Liver (tissue), 9 donors: ENCODE results near the gene LARP7. TPM values are rescaled to one million over a fixed set of nuclear protein-coding genes. Genes with fewer than 3 reads are reported as not detected.

Source experiments
- DNase-seq: peaks from one replicate; pipeline ENCODE4 v3.0.0-alpha.2; 2017; ENCODE audit warnings: low spot score
- H3K27ac ChIP-seq, 2 donors: one replicate each; pipeline ENCODE4 v1.7.0; 2013; ENCODE audit warnings: inconsistent platforms in 2 of 2, low read length in 2 of 2, control low read depth in 1 of 2, low read depth in 1 of 2, mild to moderate bottlenecking in 1 of 2
- H3K27me3 ChIP-seq, 4 donors: one replicate each; pipeline versions ENCODE4 v1.6.1 to v1.7.0; 2013; ENCODE audit warnings: low read length in 3 of 4, inconsistent platforms in 1 of 4, mild to moderate bottlenecking in 1 of 4, moderate library complexity in 1 of 4; ENCODE audit not compliant: control insufficient read depth in 4 of 4, insufficient read depth in 4 of 4
- H3K36me3 ChIP-seq, 4 donors: one replicate each; pipeline versions ENCODE4 v1.6.1 to v1.7.0; 2013; ENCODE audit warnings: low read length in 3 of 4, mild to moderate bottlenecking in 3 of 4, low read depth in 1 of 4, moderate library complexity in 1 of 4; ENCODE audit not compliant: control insufficient read depth in 4 of 4, insufficient read depth in 3 of 4
- H3K4me1 ChIP-seq, 4 donors: one replicate each; pipeline versions ENCODE4 v1.6.1 to v1.7.0; 2013; ENCODE audit warnings: low read length in 3 of 4, mild to moderate bottlenecking in 3 of 4, moderate library complexity in 1 of 4; ENCODE audit not compliant: control insufficient read depth in 4 of 4, insufficient read depth in 4 of 4
- H3K4me3 ChIP-seq, 3 donors: one replicate each; pipeline versions ENCODE4 v1.6.1 to v1.7.0; 2013; ENCODE audit warnings: low read length in 3 of 3, control low read depth in 1 of 3, low read depth in 1 of 3, mild to moderate bottlenecking in 1 of 3
- H3K9ac ChIP-seq, 2 donors: one replicate each; pipeline ENCODE4 v1.7.0; 2013; ENCODE audit warnings: low read length in 2 of 2, mild to moderate bottlenecking in 2 of 2, moderate library complexity in 2 of 2, control low read depth in 1 of 2, low read depth in 1 of 2
- H3K9me3 ChIP-seq, 4 donors: one replicate each; pipeline versions ENCODE4 v1.6.1 to v1.7.0; 2013; ENCODE audit warnings: low read length in 3 of 4; ENCODE audit not compliant: control insufficient read depth in 4 of 4
- ATF3 ChIP-seq: IDR thresholded peaks from 2 replicates; pipeline ENCODE4 v1.6.1; 2016; ENCODE audit warnings: antibody characterized with exemption
- CTCF ChIP-seq: fragments of 150-350 bp; IDR thresholded peaks from 2 replicates; pipeline ENCODE4 v1.5.1; 2017; ENCODE audit warnings: improper control_type of control experiment, low read depth, low read length; ENCODE audit not compliant: missing input control
- EGR1 ChIP-seq, 2 donors: IDR thresholded peaks; 2 replicates each; pipeline ENCODE4 v1.6.1; 2016 to 2018; ENCODE audit warnings: antibody characterized with exemption in 2 of 2, low read depth in 2 of 2
- FOXA1 ChIP-seq: IDR thresholded peaks from 2 replicates; pipeline ENCODE4 v1.6.1; 2016; ENCODE audit warnings: antibody characterized with exemption
- FOXA2 ChIP-seq: IDR thresholded peaks from 2 replicates; pipeline ENCODE4 v1.6.1; 2016; ENCODE audit warnings: antibody characterized with exemption
- GABPA ChIP-seq, 2 donors: IDR thresholded peaks in 1 of 2; conservative IDR thresholded peaks in 1 of 2; 2 replicates each; pipeline ENCODE4 v1.6.1; 2016; ENCODE audit warnings: antibody characterized with exemption in 2 of 2, mild to moderate bottlenecking in 1 of 2, moderate library complexity in 1 of 2
- HNF4A ChIP-seq, 2 donors: conservative IDR thresholded peaks; 2 replicates each; pipeline ENCODE4 v1.6.1; 2016; ENCODE audit warnings: antibody characterized with exemption in 2 of 2, mild to moderate bottlenecking in 2 of 2
- HNF4G ChIP-seq: IDR thresholded peaks from 2 replicates; pipeline ENCODE4 v1.6.1; 2016; ENCODE audit warnings: antibody characterized with exemption
- JUND ChIP-seq, 2 donors: IDR thresholded peaks; 2 replicates each; pipeline ENCODE4 v1.6.1; 2016; ENCODE audit warnings: antibody characterized with exemption in 2 of 2
- MAX ChIP-seq: IDR thresholded peaks from 2 replicates; pipeline ENCODE4 v1.6.1; 2016; ENCODE audit warnings: antibody characterized with exemption
- NR2F2 ChIP-seq: IDR thresholded peaks from 2 replicates; pipeline ENCODE4 v1.6.1; 2016; ENCODE audit warnings: antibody characterized with exemption
- RAD21 ChIP-seq, 2 donors: IDR thresholded peaks; 2 replicates each; pipeline ENCODE4 v1.6.1; 2016; ENCODE audit warnings: antibody characterized with exemption in 2 of 2, mild to moderate bottlenecking in 2 of 2
- REST ChIP-seq: IDR thresholded peaks from 2 replicates; pipeline ENCODE4 v1.6.1; 2016; ENCODE audit warnings: antibody characterized with exemption, mild to moderate bottlenecking
- RXRA ChIP-seq, 2 donors: IDR thresholded peaks; 2 replicates each; pipeline ENCODE4 v1.6.1; 2017 to 2018; ENCODE audit warnings: antibody characterized with exemption in 2 of 2, mild to moderate bottlenecking in 1 of 2
- TAF1 ChIP-seq: conservative IDR thresholded peaks from 2 replicates; pipeline ENCODE4 v1.6.1; 2016; ENCODE audit warnings: antibody characterized with exemption, mild to moderate bottlenecking
- ZBTB33 ChIP-seq: IDR thresholded peaks from 2 replicates; pipeline ENCODE4 v1.6.1; 2016; ENCODE audit warnings: antibody characterized with exemption
- WGBS: extraction: QIAGEN DNeasy Blood & Tissue Kit; methylation state at CpG from one replicate; pipeline ENCODE4 v1.1.7; 2013; 5-methylcytosine and 5-hydroxymethylcytosine counted together
- polyA plus RNA-seq, 2 donors: library from polyadenylated mRNA; stranded (reverse) in 1 of 2; unstranded in 1 of 2; fragments of 200-250 nt in 1 of 2; fragments of >200 nt in 1 of 2; fragmentation: Nextera tagmentation in 1 of 2; extraction: Ambion mirVana in 1 of 2; gene quantifications; one replicate each; pipeline versions ENCODE4 v1.2.1 to v1.2.3, GENCODE V29; 2013 to 2015
- total RNA-seq, 2 donors: library from RNA; depleted of rRNA; stranded (reverse); fragments of >200 nt; gene quantifications; one replicate each; pipeline ENCODE4 v1.2.3, GENCODE V29; 2014
- donor health status: healthy.
- donor health status: healthy.
- donor health status: healthy.
- donor health status: healthy.
- donor health status: healthy.

The LARP7 gene
- total and polyA plus RNA-seq, 4 donors, result 12.2 to 43.2 (median 18.3) TPM

- TF ChIP-seq MAX (no peak), RAD21 (IDR thresholded peaks at IDR 0.05) (no peak)
These were observed 9.9 kb downstream of the LARP7 start (continued) for GRCh38 chr4:112646632-112647537.

- Histone ChIP-seq H3K9ac (no peak overlapping the region), H3K9me3 (no peaks in the 10 kb centered on the region), H3K36me3 (peaks cover 8 to 61% (median 45%) of the 10 kb centered on the region in 4 donors), H3K4me1 (no peaks in the 10 kb centered on the region), H3K4me3 (no peak overlapping the region), H3K27ac (no peak overlapping the region), H3K27me3 (no peaks in the 10 kb centered on the region)
- DNase-seq, result no peak
- WGBS, result 78% methylated on average over 3 of the region's 3 CpGs
- no peak for TF ChIP-seq ATF3
- no peak for TF ChIP-seq MAX
- no peak for TF ChIP-seq FOXA1
- no peak for TF ChIP-seq TAF1
- no peak for TF ChIP-seq RAD21 (IDR thresholded peaks at IDR 0.05)
- TF ChIP-seq NR2F2, result no peak
- TF ChIP-seq RXRA (IDR thresholded peaks at IDR 0.05), result no peak
- no peak for TF ChIP-seq HNF4A (conservative IDR thresholded peaks at IDR 0.05)
- no peak for TF ChIP-seq FOXA2
- TF ChIP-seq ZBTB33, result no peak
- no peak for TF ChIP-seq EGR1 (IDR thresholded peaks at IDR 0.05; ENCODE audit: low read depth in 2 of 2)
- no peak for TF ChIP-seq GABPA (IDR thresholded peaks at IDR 0.05 in 1 of 2, conservative IDR thresholded peaks at IDR 0.05 in 1 of 2)
- no peak for TF ChIP-seq JUND (IDR thresholded peaks at IDR 0.05)
- TF ChIP-seq HNF4G, result no peak
- no peak for TF ChIP-seq CTCF
- no peak for TF ChIP-seq REST
These were observed 10.8 kb downstream of the LARP7 start for GRCh38 chr4:112647785-112648184.
